ENCODE data around the gene TMEM87A. TPM values are rescaled to one million over a fixed set of nuclear protein-coding genes. Genes with fewer than 3 reads are reported as not detected.

TMEM87A gene
- total and polyA plus RNA-seq, 10 donors, result 13.4 to 48.3 (median 40.9) TPM

DNA sequence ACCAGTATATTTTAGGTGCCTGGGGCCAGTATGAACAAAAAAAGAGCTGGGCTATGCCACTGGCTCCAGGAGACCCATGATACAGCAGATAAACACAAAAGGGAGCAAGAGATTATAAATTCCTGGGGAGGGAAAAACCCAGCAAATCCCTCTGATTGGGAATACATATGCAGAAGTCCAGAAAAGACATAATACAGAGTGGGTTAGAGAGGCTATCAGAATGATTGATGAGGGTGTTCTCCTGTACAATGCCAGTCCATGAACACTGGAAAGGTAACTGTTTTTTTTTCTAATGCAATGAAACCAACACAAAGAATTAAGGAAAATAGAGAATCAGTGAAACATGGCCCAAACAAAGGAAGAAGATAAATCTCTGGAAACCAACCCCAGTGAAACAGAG lies 59.7 kb downstream of the TMEM87A start:
- no peak for DNase-seq
- TF ChIP-seq POLR2A (IDR thresholded peaks at IDR 0.05) (no peak), POLR2AphosphoS5 (IDR thresholded peaks at IDR 0.05) (no peak)
- TF ChIP-seq, protein P1, sequence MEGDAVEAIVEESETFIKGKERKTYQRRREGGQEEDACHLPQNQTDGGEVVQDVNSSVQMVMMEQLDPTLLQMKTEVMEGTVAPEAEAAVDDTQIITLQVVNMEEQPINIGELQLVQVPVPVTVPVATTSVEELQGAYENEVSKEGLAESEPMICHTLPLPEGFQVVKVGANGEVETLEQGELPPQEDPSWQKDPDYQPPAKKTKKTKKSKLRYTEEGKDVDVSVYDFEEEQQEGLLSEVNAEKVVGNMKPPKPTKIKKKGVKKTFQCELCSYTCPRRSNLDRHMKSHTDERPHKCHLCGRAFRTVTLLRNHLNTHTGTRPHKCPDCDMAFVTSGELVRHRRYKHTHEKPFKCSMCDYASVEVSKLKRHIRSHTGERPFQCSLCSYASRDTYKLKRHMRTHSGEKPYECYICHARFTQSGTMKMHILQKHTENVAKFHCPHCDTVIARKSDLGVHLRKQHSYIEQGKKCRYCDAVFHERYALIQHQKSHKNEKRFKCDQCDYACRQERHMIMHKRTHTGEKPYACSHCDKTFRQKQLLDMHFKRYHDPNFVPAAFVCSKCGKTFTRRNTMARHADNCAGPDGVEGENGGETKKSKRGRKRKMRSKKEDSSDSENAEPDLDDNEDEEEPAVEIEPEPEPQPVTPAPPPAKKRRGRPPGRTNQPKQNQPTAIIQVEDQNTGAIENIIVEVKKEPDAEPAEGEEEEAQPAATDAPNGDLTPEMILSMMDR (IDR thresholded peaks at IDR 0.05 in 8 of 11, conservative IDR thresholded peaks at IDR 0.05 in 3 of 11), result no peak
- Histone ChIP-seq H3K4me3 (no peak overlapping the region), H3K4me1 (peaks cover 0 to 5% (median 2%) of the 10 kb centered on the region in 6 donors), H3K27ac (no peak overlapping the region), H3K27me3 (replicated peaks in 1 of 7) (no peaks in the 10 kb centered on the region), H3K9me3 (no peaks in the 10 kb centered on the region), H3K36me3 (peaks cover 0 to 89% (median 51%) of the 10 kb centered on the region in 6 donors)
- intact Hi-C loops (cut with DNase I; ENCODE audit: low total_unique reads), result no loop called here

DNA sequence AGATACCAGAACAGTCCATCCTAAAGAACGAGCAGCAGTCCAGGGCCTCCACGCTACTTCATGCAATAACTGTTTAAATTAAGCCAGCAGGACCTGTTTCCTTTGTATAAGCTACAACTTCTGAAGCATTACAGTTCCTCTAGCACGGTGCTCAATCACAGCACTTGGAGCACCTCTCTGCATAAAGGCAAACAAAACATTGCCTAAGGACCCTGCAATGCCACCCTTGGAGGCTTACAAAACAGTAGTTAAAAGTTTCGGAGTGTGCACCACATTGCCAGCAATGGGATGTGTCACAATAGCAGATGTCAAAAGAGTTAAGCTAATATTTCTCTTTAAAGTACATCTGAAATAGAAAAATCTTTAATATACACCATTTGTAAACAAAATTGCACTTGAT lies 62.5 kb downstream of the TMEM87A start:
- no peaks in the 10 kb centered on the region for H3K27me3 ChIP-seq (replicated peaks in 1 of 7)
- H3K4me3 ChIP-seq, result no peak overlapping the region
- intact Hi-C loops (cut with DNase I; ENCODE audit: low total_unique reads), result no loop called here
- no peak overlapping the region for H3K27ac ChIP-seq
- no peak for TF ChIP-seq POLR2A (IDR thresholded peaks at IDR 0.05)
- no peak for TF ChIP-seq POLR2AphosphoS5 (IDR thresholded peaks at IDR 0.05)
- TF ChIP-seq, protein P1 (IDR thresholded peaks at IDR 0.05 in 8 of 11, conservative IDR thresholded peaks at IDR 0.05 in 3 of 11), result no peak
- no peak for DNase-seq
- no peaks in the 10 kb centered on the region for H3K9me3 ChIP-seq
- peaks cover 0 to 61% (median 30%) of the 10 kb centered on the region in 6 donors for H3K36me3 ChIP-seq
- WGBS, 5 donors, result 58 to 95% (median 78%) methylated on average over 4 of the region's 4 CpGs
- peaks cover 13 to 28% (median 22%) of the 10 kb centered on the region in 6 donors for H3K4me1 ChIP-seq

DNA sequence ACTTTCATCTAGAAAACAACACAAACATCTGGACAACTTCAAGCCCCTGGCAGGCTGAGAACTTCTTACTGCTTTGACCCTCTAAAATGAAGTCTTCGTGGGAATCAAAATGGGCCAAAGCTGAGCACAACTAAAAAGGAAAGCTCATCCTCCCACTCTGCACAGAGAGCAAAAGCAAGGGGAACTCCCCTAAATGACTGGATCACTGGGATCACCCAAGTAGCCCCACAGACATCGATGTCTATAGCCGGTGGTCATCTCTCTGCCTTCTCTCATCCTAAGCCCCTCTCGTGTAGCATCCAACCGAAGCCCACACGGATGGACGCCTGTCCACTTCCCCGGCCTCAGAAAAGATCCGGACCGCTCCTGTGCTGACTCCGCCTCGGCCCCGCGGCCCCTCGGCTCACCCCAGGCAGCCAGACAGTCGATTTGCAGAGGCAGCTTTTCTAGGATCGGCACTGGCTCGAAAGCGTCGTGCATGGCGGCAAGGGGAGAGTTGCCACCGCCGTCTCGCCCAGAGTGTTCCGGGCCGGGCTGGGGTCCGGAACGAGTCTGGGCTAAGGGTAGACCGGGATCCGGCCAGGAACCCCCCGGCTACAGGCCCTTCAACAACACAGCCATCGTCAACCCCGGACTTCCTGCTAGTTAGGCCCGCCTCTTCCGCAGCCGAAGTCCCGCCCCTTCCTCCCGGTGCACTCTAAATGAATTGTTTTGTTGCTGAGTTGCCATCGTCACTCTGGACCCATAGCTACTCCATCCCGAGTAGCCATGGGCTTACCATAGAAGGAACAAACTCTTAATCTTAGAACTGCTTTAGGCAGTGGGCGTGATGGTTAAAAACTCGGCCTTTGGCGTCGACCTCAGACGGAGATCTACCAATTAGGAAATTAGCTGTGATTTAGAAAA lies 65.3 kb downstream of the TMEM87A start, which contains the start of gene VPS39:
VPS39 (minus strand) TSS at position 631 of the 906 bp plus-strand sequence; CDS start at position 480, 151 bp downstream.
- 1 to 3% (median 2%) methylated on average over 40 to 45 of the region's 45 CpGs for WGBS, 5 donors
- H3K27me3 ChIP-seq (replicated peaks in 1 of 7), result no peaks in the 10 kb centered on the region
- peak within 1 kb of the TSS; percentile 67 to 93 (median 85) for H3K27ac ChIP-seq
- H3K4me1 ChIP-seq, result peaks cover 13 to 54% (median 37%) of the 10 kb centered on the region in 6 donors
- intact Hi-C loops (cut with DNase I; ENCODE audit: low total_unique reads), result no loop called here
- H3K9me3 ChIP-seq, result no peaks in the 10 kb centered on the region
- TF ChIP-seq, protein P1 (IDR thresholded peaks at IDR 0.05 in 8 of 11, conservative IDR thresholded peaks at IDR 0.05 in 3 of 11), result no peak
- TF ChIP-seq POLR2AphosphoS5 (IDR thresholded peaks at IDR 0.05) (peak; percentile 88 to 95 (median 93)), POLR2A (IDR thresholded peaks at IDR 0.05) (peak in 1 of 3 donors; percentile 22)
- DNase-seq, result peak; percentile 95
- peak within 1 kb of the TSS; percentile 62 to 98 (median 83) for H3K4me3 ChIP-seq
- H3K36me3 ChIP-seq, result peaks cover 0 to 48% (median 26%) of the 10 kb centered on the region in 6 donors

DNA sequence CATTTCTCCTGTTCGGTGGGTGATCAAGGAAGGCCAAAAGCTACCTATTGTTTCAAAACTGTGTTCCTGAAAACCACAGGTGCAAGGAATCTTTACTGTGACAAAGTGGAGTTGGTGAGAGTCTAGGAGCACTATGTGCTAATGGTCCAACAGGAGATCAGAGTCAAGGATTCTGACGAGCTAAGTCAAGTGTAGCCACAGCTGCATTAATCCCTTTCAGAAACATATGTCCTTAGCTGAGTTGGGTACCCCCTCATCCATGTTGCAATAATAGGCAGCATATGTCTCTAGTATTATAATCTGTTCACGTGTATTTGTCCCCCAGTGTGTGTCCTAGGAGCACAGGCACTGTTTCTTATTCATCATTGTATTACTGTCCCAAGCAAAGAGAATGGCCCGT lies 66.8 kb downstream of the TMEM87A start:
- H3K27me3 ChIP-seq (replicated peaks in 1 of 7), result no peaks in the 10 kb centered on the region
- peaks cover 0 to 42% (median 13%) of the 10 kb centered on the region in 6 donors for H3K36me3 ChIP-seq
- peak overlapping the region in 1 of 8 donors; percentile 87 for H3K4me3 ChIP-seq
- no peak overlapping the region for H3K27ac ChIP-seq
- DNase-seq, result no peak
- intact Hi-C loops (cut with DNase I; ENCODE audit: low total_unique reads), result no loop called here
- H3K9me3 ChIP-seq, result no peaks in the 10 kb centered on the region
- TF ChIP-seq, protein P1 (IDR thresholded peaks at IDR 0.05 in 8 of 11, conservative IDR thresholded peaks at IDR 0.05 in 3 of 11), result no peak
- TF ChIP-seq POLR2A (IDR thresholded peaks at IDR 0.05) (no peak), POLR2AphosphoS5 (IDR thresholded peaks at IDR 0.05) (no peak)
- 80 to 91% (median 82%) methylated on average over 4 of the region's 4 CpGs for WGBS, 5 donors
- peaks cover 13 to 63% (median 37%) of the 10 kb centered on the region in 6 donors for H3K4me1 ChIP-seq

Data from spleen (tissue), 11 donors.